ENCODE measurements around the gene TECR.

- TF ChIP-seq CTCF (IDR thresholded peaks at IDR 0.05; ENCODE audit: insufficient read depth, low read depth, low read length), result no peak
- no peak for TF ChIP-seq EZH2 (IDR thresholded peaks at IDR 0.05; ENCODE audit: insufficient read depth, low read length)
Observed at GRCh38 chr19:14526423-14526822, 3.0 kb upstream of the TECR start.
